Measurements from ENCODE around the gene EVA1C. TPM values are rescaled to one million over a fixed set of nuclear protein-coding genes. Genes with fewer than 3 reads are reported as not detected.

Gene EVA1C
- total RNA-seq, 2 experiments from 2014 or later: 11.1 to 13.7 TPM

GRCh38 chr21:32410291-32410690 is 2.2 kb upstream of the EVA1C start:
- Mint-ChIP-seq H3K27me3 (no peaks in the 10 kb centered on the region), H3K9me3 (no peaks in the 10 kb centered on the region), H3K36me3 (ENCODE audit: low read depth) (peaks cover 12% of the 10 kb centered on the region), H3K27ac (no peak overlapping the region), H3K4me1 (ENCODE audit: low read depth) (peaks cover 28% of the 10 kb centered on the region), H3K4me3 (no peak overlapping the region)
- TF ChIP-seq, protein P1, sequence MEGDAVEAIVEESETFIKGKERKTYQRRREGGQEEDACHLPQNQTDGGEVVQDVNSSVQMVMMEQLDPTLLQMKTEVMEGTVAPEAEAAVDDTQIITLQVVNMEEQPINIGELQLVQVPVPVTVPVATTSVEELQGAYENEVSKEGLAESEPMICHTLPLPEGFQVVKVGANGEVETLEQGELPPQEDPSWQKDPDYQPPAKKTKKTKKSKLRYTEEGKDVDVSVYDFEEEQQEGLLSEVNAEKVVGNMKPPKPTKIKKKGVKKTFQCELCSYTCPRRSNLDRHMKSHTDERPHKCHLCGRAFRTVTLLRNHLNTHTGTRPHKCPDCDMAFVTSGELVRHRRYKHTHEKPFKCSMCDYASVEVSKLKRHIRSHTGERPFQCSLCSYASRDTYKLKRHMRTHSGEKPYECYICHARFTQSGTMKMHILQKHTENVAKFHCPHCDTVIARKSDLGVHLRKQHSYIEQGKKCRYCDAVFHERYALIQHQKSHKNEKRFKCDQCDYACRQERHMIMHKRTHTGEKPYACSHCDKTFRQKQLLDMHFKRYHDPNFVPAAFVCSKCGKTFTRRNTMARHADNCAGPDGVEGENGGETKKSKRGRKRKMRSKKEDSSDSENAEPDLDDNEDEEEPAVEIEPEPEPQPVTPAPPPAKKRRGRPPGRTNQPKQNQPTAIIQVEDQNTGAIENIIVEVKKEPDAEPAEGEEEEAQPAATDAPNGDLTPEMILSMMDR (IDR thresholded peaks at IDR 0.05): no peak
- ATAC-seq: no peak
- no peak for DNase-seq
- CTCF ChIA-PET: interaction anchor here (1.0 to 6.7 kb wide), 4 partner anchors 8 to 191 kb away, joined by 3 to 35 read pairs (median 20); no protein-coding TSS in a partner anchor
- intact Hi-C loops (cut with micrococcal nuclease): loop anchor here (5.0 kb wide), 1 partner anchor 157 kb away; no protein-coding TSS in a partner anchor
- POLR2A ChIA-PET: interaction anchor here (0.6 to 1.7 kb wide), 4 partner anchors 12 to 911 kb away, joined by 3 to 5 read pairs (median 3); no protein-coding TSS in a partner anchor

- no peak for DNase-seq
Observed at GRCh38 chr21:32410916-32411315, 1.6 kb upstream of the EVA1C start.

GRCh38 chr21:32411350-32412161 is 950 bp upstream of the EVA1C start:
- ATAC-seq: peak; percentile 73
- TF ChIP-seq, protein P1 (IDR thresholded peaks at IDR 0.05): no peak
- H3K27me3 Mint-ChIP-seq: no peaks in the 10 kb centered on the region
- peak overlapping the region; percentile 94 for H3K4me3 Mint-ChIP-seq
- H3K27ac Mint-ChIP-seq: peak overlapping the region; percentile 96
- intact Hi-C loops (cut with micrococcal nuclease): loop anchor here (5.0 kb wide), 1 partner anchor 156 kb away; no protein-coding TSS in a partner anchor
- peaks cover 19% of the 10 kb centered on the region for H3K36me3 Mint-ChIP-seq (ENCODE audit: low read depth)
- no peaks in the 10 kb centered on the region for H3K9me3 Mint-ChIP-seq
- POLR2A ChIA-PET: interaction anchor here (0.7 to 1.9 kb wide), 6 partner anchors 9 to 201 kb away, joined by 3 to 8 read pairs (median 3); partner anchors contain the start of gene CFAP298
- CTCF ChIA-PET: interaction anchor here (1.0 to 6.7 kb wide), 5 partner anchors 9 to 189 kb away, joined by 3 to 35 read pairs (median 9); no protein-coding TSS in a partner anchor
- H3K4me1 Mint-ChIP-seq (ENCODE audit: low read depth): peaks cover 36% of the 10 kb centered on the region
- DNase-seq: peak; percentile 82

More at GRCh38 chr21:32410916-32411315, 1.6 kb upstream of the EVA1C start:
- H3K4me1 Mint-ChIP-seq (ENCODE audit: low read depth): peaks cover 34% of the 10 kb centered on the region
- intact Hi-C loops (cut with micrococcal nuclease): loop anchor here (5.0 kb wide), 1 partner anchor 156 kb away; no protein-coding TSS in a partner anchor
- POLR2A ChIA-PET: interaction anchor here (0.6 to 1.9 kb wide), 5 partner anchors 9 to 910 kb away, joined by 3 to 8 read pairs (median 3); partner anchors contain the start of gene CFAP298
- peak overlapping the region; percentile 94 for H3K4me3 Mint-ChIP-seq
- CTCF ChIA-PET: interaction anchor here (1.6 to 6.7 kb wide), 3 partner anchors 9 to 190 kb away, joined by 9 to 35 read pairs (median 32); no protein-coding TSS in a partner anchor
- no peaks in the 10 kb centered on the region for H3K27me3 Mint-ChIP-seq
- H3K9me3 Mint-ChIP-seq: no peaks in the 10 kb centered on the region
- ATAC-seq: no peak
- peak overlapping the region; percentile 96 for H3K27ac Mint-ChIP-seq
- TF ChIP-seq, protein P1 (IDR thresholded peaks at IDR 0.05): no peak
- peaks cover 17% of the 10 kb centered on the region for H3K36me3 Mint-ChIP-seq (ENCODE audit: low read depth)

DNA sequence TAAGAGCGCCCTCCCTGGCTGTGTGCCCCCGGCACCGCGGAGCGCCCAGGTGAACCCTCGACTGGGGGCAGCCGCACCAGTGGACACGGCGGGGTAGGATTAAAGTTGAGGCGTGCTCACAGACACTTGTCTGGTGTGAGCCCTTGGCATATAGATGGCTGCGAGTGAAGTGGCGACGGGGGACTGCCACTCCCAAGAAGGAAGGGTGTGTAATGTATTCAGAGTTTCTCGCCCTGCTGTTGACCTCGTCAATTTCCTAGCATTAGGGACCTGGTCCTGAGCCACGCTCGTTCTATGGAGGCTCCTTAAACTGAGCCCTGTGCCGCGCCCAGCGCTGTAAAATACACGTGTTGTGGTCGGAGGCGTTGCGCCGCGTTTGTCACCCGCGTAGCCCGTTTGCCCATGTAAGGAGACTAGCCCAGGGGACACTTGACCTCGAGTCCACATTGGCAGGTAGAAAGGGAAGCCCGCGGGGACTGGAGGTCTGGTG is 554 bp downstream of the EVA1C start:
- ATAC-seq: no peak

More for the DNA sequence above, 554 bp downstream of the EVA1C start:
- TF ChIP-seq, protein P1 (IDR thresholded peaks at IDR 0.05): no peak
- H3K4me3 Mint-ChIP-seq: peak overlapping the region; percentile 92
- no peaks in the 10 kb centered on the region for H3K9me3 Mint-ChIP-seq
- H3K27ac Mint-ChIP-seq: peak overlapping the region; percentile 89
- peaks cover 37% of the 10 kb centered on the region for H3K4me1 Mint-ChIP-seq (ENCODE audit: low read depth)
- no peaks in the 10 kb centered on the region for H3K27me3 Mint-ChIP-seq
- DNase-seq: no peak
- ChIA-PET POLR2A (interaction anchor here (1.2 to 1.9 kb wide), 2 partner anchors 150 to 199 kb away, joined by 3 to 8 read pairs; partner anchors contain the start of gene CFAP298), CTCF (interaction anchor here (1.0 to 6.7 kb wide), 4 partner anchors 11 to 199 kb away, joined by 4 to 35 read pairs (median 18); partner anchors contain the start of gene CFAP298)
- intact Hi-C loops (cut with micrococcal nuclease): loop anchor here (5.0 kb wide), 1 partner anchor 154 kb away; no protein-coding TSS in a partner anchor
- H3K36me3 Mint-ChIP-seq (ENCODE audit: low read depth): peaks cover 19% of the 10 kb centered on the region

All from activated CD8-positive, alpha-beta T cell treated with anti-CD3 and anti-CD28 coated beads for 36 hours (primary cell).